ENCODE results near the gene MYL3. TPM values are rescaled to one million over a fixed set of nuclear protein-coding genes. Genes with fewer than 3 reads are reported as not detected.

MYL3 gene
- total RNA-seq, 1 donor: not detected

GRCh38 chr3:46866720-46867549 is 3.7 kb upstream of the MYL3 start:
- H3K4me3 ChIP-seq (ENCODE audit: low read length): no peak overlapping the region
- H3K4me1 ChIP-seq (ENCODE audit: insufficient read depth, low read length): peaks cover 10% of the 10 kb centered on the region
- H3K9me3 ChIP-seq (ENCODE audit: low read depth, low read length): no peaks in the 10 kb centered on the region
- no peaks in the 10 kb centered on the region for H3K27me3 ChIP-seq (ENCODE audit: insufficient read depth, low read length)

GRCh38 chr3:46866032-46866595 is 2.9 kb upstream of the MYL3 start:
- no peak overlapping the region for H3K4me3 ChIP-seq (ENCODE audit: low read length)
- H3K4me1 ChIP-seq (ENCODE audit: insufficient read depth, low read length): peaks cover 10% of the 10 kb centered on the region
- no peaks in the 10 kb centered on the region for H3K27me3 ChIP-seq (ENCODE audit: insufficient read depth, low read length)
- H3K9me3 ChIP-seq (ENCODE audit: low read depth, low read length): no peaks in the 10 kb centered on the region

GRCh38 chr3:46865546-46865945 is 2.3 kb upstream of the MYL3 start:
- Histone ChIP-seq H3K27me3 (ENCODE audit: insufficient read depth, low read length) (no peaks in the 10 kb centered on the region), H3K4me1 (ENCODE audit: insufficient read depth, low read length) (peaks cover 10% of the 10 kb centered on the region), H3K4me3 (ENCODE audit: low read length) (no peak overlapping the region), H3K9me3 (ENCODE audit: low read depth, low read length) (no peaks in the 10 kb centered on the region)

GRCh38 chr3:46865031-46865507 is 1.8 kb upstream of the MYL3 start:
- no peaks in the 10 kb centered on the region for H3K27me3 ChIP-seq (ENCODE audit: insufficient read depth, low read length)
- H3K4me1 ChIP-seq (ENCODE audit: insufficient read depth, low read length): peaks cover 10% of the 10 kb centered on the region

GRCh38 chr3:46864061-46864881 is 1.0 kb upstream of the MYL3 start:
- Histone ChIP-seq H3K9me3 (ENCODE audit: low read depth, low read length) (no peaks in the 10 kb centered on the region), H3K27me3 (ENCODE audit: insufficient read depth, low read length) (no peaks in the 10 kb centered on the region), H3K4me3 (ENCODE audit: low read length) (no peak overlapping the region), H3K4me1 (ENCODE audit: insufficient read depth, low read length) (peaks cover 10% of the 10 kb centered on the region)

More at GRCh38 chr3:46865031-46865507, 1.8 kb upstream of the MYL3 start:
- Histone ChIP-seq H3K9me3 (ENCODE audit: low read depth, low read length) (no peaks in the 10 kb centered on the region), H3K4me3 (ENCODE audit: low read length) (no peak overlapping the region)

GRCh38 chr3:46862369-46863025 is 747 bp downstream of the MYL3 start:
- Histone ChIP-seq H3K4me3 (ENCODE audit: low read length) (no peak overlapping the region), H3K4me1 (ENCODE audit: insufficient read depth, low read length) (peaks cover 10% of the 10 kb centered on the region), H3K9me3 (ENCODE audit: low read depth, low read length) (no peaks in the 10 kb centered on the region), H3K27me3 (ENCODE audit: insufficient read depth, low read length) (no peaks in the 10 kb centered on the region)

GRCh38 chr3:46861605-46862368 is 1.5 kb downstream of the MYL3 start:
- H3K9me3 ChIP-seq (ENCODE audit: low read depth, low read length): no peaks in the 10 kb centered on the region
- peaks cover 10% of the 10 kb centered on the region for H3K4me1 ChIP-seq (ENCODE audit: insufficient read depth, low read length)
- no peak overlapping the region for H3K4me3 ChIP-seq (ENCODE audit: low read length)
- no peaks in the 10 kb centered on the region for H3K27me3 ChIP-seq (ENCODE audit: insufficient read depth, low read length)

- Histone ChIP-seq H3K27me3 (ENCODE audit: insufficient read depth, low read length) (no peaks in the 10 kb centered on the region), H3K9me3 (ENCODE audit: low read depth, low read length) (no peaks in the 10 kb centered on the region), H3K4me1 (ENCODE audit: insufficient read depth, low read length) (peaks cover 10% of the 10 kb centered on the region), H3K4me3 (ENCODE audit: low read length) (no peak overlapping the region)
Observed at GRCh38 chr3:46860810-46861604, 2.2 kb downstream of the MYL3 start.

- Histone ChIP-seq H3K4me1 (ENCODE audit: insufficient read depth, low read length) (peaks cover 6% of the 10 kb centered on the region), H3K4me3 (ENCODE audit: low read length) (no peak overlapping the region), H3K27me3 (ENCODE audit: insufficient read depth, low read length) (no peaks in the 10 kb centered on the region), H3K9me3 (ENCODE audit: low read depth, low read length) (no peaks in the 10 kb centered on the region)
Observed at GRCh38 chr3:46860017-46860809, 3.0 kb downstream of the MYL3 start.

- Histone ChIP-seq H3K9me3 (ENCODE audit: low read depth, low read length) (no peaks in the 10 kb centered on the region), H3K27me3 (ENCODE audit: insufficient read depth, low read length) (no peaks in the 10 kb centered on the region), H3K4me3 (ENCODE audit: low read length) (no peak overlapping the region), H3K4me1 (ENCODE audit: insufficient read depth, low read length) (no peaks in the 10 kb centered on the region)
Observed at GRCh38 chr3:46859001-46859710, 4.1 kb downstream of the MYL3 start.

GRCh38 chr3:46858456-46858855 is 4.8 kb downstream of the MYL3 start:
- H3K4me1 ChIP-seq (ENCODE audit: insufficient read depth, low read length): no peaks in the 10 kb centered on the region
- no peaks in the 10 kb centered on the region for H3K9me3 ChIP-seq (ENCODE audit: low read depth, low read length)
- no peak overlapping the region for H3K4me3 ChIP-seq (ENCODE audit: low read length)
- no peaks in the 10 kb centered on the region for H3K27me3 ChIP-seq (ENCODE audit: insufficient read depth, low read length)

- H3K4me1 ChIP-seq (ENCODE audit: insufficient read depth, low read length): no peaks in the 10 kb centered on the region
- H3K27me3 ChIP-seq (ENCODE audit: insufficient read depth, low read length): no peaks in the 10 kb centered on the region
- no peaks in the 10 kb centered on the region for H3K9me3 ChIP-seq (ENCODE audit: low read depth, low read length)
Observed at GRCh38 chr3:46857485-46858341, 5.5 kb downstream of the MYL3 start.

More at GRCh38 chr3:46857485-46858341, 5.5 kb downstream of the MYL3 start:
- H3K4me3 ChIP-seq (ENCODE audit: low read length): no peak overlapping the region
